UCSD-AML1 (cell line): Measurements from ENCODE around the gene TOX2.

Source experiments
- DNase-seq: peaks from one replicate; lab custom pipeline; 2025; ENCODE audit not compliant: unreplicated experiment; lab: John Stamatoyannopoulos, UW

Gene TOX2

GRCh38 chr20:43915211-43916072 is 790 bp downstream of the TOX2 start:
- no peak for DNase-seq

GRCh38 chr20:43916073-43916880 is 1.6 kb downstream of the TOX2 start:
- DNase-seq = no peak

DNA sequence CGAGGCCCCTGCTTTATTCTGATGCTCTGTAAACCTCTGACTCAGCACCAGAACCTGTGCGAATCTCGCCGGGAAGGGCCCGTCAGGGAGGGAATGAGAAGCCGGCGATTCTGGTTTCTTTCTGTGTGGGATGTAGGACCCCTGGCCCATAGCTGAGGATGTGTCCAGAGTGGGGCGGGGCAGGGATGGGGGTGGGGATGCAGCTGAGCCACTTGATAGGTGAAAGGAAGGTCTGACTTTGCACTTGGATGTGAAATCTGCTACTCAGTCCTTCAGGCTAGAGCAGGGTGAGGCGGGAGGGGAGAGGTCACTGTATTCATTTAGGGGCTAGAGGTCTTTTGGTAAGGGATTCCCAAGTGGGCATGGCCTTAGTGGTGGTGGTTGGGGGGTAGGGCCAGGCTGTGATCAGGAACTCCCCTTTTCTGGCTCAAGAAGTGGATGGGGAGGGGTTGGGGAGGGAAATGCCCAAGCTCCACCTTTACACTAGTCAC is 2.3 kb downstream of the TOX2 start:
- DNase-seq = no peak

DNA sequence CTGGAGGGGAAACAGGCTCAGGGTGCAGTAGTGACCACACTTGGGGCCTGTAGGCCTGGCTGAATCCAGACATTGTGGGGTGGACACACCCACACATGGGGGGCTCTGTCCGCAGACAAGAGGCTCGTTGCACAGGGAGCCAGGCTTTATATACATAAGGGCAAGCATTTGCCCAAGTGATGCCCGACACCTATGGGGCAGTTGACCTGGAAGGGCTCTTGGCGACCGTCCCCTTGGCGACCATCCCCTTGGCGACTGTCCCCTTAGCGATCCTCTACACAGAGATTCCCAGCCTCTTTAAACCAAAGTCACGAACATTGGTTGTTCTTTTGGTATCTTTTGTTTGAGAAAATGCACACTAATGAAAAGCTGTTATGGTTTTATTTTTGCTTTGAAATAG is 2.7 kb downstream of the TOX2 start:
- no peak for DNase-seq

DNA sequence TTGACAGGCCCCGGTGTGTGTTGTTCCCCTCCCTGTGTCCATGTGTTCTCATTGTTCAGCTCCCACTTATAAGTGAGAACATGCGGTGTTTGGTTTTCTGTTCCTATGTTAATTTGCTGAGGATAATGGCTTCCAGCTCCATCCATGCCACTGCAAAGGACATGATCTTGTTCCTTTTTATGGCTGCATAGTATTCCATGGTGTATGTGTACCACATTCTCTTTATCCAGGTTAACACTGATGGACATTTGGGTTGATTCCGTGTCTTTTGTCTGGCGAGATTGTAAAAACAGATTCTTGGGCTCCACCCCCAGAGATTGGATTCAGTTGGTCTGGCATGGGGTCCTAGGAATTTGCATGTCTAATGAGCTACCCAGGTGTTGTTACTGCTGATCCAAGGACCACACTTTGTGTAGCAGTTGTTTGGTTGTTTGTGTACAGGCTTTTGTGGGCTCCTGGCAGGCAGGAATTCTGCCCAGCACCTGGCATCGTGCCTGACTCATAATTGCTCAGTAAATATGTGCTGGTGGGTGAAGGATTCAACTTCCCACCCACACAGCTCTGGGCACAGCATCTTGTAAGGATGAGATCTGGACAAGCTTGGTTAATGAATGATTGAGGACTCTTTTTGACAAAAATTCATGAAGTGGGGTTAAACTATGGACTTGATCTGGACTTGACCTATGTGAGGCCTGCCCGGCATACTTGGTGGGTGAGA is 5.2 kb downstream of the TOX2 start:
- no peak for DNase-seq

DNA sequence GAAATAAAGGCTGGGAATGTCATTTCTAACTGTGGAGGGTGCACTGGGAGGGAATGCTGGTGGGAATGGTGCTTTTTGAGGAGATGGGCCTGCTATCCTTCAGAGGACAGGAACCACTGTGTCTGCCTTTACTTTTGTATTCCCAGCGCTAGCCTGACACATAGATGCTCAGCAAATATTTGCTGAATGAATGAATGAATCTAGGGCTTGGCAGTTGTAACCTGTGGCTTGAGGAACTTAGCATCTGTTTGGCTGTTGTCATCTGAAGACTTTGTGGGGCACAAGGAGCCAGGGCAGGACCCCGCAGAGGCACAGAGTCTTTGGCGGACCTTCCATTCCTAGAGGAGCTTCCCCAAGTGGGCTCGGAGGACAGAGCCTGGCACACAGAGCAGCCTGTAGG is 6.1 kb downstream of the TOX2 start:
- DNase-seq = no peak

- no peak for DNase-seq
Measured at GRCh38 chr20:43921227-43921780, 6.7 kb downstream of the TOX2 start.

GRCh38 chr20:43922614-43923013 is 8.0 kb downstream of the TOX2 start:
- DNase-seq = no peak

GRCh38 chr20:43923322-43923721 is 8.7 kb downstream of the TOX2 start:
- no peak for DNase-seq

DNA sequence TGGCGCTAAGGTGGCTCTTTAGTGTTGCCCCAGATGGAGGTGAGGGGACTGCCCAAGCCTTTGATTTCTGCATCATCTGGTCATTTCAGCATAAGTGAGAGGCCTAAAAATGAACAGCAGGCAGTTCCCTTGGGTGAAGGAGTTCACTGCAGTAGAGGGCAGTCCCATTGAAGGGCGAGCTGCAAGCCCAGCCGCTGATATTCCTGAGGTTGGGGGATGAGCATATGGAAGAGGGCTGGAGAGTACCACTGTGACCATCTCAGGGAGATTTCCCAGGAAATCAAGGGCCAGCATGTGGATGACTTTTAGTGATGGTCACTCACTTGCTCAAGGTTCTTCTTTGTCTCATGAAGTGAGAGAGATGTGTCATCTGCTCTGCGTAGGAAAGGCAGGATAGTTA is 9.3 kb downstream of the TOX2 start:
- no peak for DNase-seq

DNA sequence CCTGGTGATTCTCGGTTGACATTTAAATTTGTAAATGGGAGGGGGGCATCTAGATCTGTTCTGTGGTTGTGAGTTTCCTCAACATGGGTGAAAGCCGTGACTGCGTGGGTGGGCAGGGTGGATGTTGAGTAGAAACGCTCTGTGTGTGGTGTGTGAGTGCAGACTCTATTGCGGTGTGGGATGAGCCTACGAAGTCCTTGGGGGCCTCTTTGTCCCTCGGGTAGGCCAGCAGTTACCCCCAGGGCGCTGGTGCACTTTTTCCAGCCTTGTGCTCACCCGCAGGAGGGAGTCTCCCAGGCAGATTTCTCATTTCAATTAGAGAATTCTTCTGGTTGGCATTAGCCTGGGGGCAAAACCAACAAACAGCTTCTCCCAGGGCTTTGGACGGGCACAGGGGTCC is 10.6 kb downstream of the TOX2 start:
- no peak for DNase-seq

DNA sequence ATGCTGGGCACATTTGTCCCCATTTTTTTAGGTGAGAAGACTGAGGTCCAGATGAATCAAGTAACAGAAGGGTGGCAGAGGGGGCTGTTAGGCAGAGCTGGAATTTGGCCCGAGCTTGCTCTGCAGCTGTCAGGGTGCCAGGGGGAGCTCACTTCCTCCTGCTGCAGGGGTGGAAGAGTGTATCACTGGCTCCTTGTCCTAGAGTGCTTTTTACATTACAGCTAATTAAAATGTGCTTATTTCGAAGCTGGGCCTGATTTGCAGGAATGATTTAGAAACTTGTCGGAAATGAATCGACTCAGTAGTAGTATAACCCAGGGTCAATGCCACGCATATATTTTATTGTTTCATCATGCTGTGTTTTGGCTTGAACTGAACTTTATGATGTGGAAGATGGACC is 11.1 kb downstream of the TOX2 start:
- no peak for DNase-seq

- DNase-seq = no peak
Measured at GRCh38 chr20:43926287-43927050, 11.8 kb downstream of the TOX2 start.

- no peak for DNase-seq
Measured at GRCh38 chr20:43931976-43932375, 17.3 kb downstream of the TOX2 start.

GRCh38 chr20:43934833-43935232 is 20.2 kb downstream of the TOX2 start:
- no peak for DNase-seq

DNA sequence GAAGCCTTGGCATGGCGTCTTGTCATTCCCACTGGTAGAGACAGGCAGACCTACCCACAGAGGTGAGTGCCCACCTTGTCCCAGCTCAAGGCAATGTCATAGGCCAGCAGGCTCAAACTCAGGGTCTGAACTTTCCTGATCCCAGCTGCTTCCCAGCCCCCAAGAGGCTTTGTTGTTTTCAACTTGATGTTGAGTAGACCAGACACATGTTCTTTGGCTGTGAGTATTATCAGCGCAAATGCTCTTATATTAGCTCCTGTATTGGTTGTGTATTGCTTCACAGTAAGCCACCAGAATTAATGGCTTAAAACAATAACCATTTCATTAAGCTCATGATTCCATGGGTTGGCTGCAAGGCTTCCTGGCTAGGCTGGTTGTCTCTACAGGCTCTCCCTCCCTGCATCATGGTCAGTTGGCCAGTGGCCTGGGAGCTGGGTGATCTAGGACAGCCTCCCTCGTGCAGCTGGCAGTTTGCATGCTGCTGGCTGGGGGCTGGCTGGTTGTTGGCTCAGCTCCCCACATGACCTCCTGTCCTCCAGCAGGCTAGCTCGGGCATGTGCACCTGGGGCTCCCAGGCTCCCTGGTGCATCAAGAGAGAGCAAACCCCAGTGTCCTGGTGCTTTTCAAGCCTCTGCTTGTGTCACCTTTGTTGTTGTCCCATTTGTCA is 21.6 kb downstream of the TOX2 start:
- no peak for DNase-seq

- no peak for DNase-seq
Measured at GRCh38 chr20:43936805-43937204, 22.2 kb downstream of the TOX2 start.

DNA sequence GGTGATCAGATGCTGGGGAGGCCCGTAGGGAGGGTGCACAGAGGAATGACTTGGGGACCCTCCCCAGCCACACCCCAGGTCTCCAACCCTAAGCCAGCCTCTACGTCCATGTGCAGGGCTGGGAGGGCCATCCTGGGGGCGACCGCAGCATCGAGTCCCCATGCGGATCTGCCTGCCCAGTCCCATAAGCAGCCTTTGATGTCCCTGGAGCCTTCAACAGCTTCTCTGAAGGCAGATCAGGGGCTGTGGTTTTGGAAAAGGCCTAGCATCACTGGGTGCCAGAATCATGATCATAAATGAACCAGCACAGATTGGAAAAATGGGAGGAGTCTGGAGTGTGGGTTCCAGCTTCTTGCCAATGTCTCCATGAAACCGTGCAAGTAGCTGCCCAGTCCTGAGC is 22.9 kb downstream of the TOX2 start:
- DNase-seq = no peak

DNA sequence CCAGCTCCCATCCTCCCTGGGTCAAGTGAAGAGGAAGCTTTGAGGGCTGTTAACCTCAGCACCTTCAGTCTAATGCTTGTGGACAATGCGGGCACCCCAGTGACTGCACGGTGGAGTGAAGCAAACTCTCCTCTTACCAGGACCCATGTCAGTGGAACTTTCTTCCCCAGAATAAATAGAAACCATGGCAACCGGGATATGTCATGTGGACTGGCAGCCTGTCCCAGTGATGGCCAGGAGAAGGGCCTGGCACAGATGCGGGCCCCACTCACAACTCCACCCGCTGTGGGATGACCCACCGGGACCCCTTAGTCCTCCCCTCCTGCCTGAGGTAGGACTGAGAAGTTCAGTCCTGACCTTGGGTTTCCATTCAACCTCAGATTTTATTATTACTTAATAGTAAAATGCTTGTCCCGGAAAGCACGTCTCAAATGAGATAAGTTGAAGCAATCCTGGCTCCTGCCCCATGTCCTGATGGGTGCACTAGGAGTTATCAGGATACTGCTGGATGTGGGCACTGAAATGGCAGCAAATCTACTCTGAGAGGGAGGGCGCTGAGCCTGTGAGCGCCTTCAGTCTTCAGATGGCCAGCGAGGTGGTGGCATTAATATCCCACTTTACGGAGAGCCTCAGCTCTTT is 23.5 kb downstream of the TOX2 start:
- DNase-seq = no peak
